ENCODE results near the gene EVC. TPM values are rescaled to one million over a fixed set of nuclear protein-coding genes. Genes with fewer than 3 reads are reported as not detected.

The EVC gene
- polyA plus RNA-seq, 1 donor, result 52.7 TPM

GRCh38 chr4:5730993-5731990 lies 20.3 kb downstream of the EVC start:
- DNase-seq, result no peak

GRCh38 chr4:5732158-5732557 lies 21.2 kb downstream of the EVC start:
- no peak for DNase-seq

GRCh38 chr4:5734853-5735252 lies 23.9 kb downstream of the EVC start:
- no peak for DNase-seq

- no peak for DNase-seq
These were observed 24.5 kb downstream of the EVC start for GRCh38 chr4:5735463-5735862.

GRCh38 chr4:5738061-5738460 lies 27.1 kb downstream of the EVC start:
- DNase-seq, result no peak

- DNase-seq, result no peak
These were observed 31.4 kb downstream of the EVC start for GRCh38 chr4:5742388-5742787.

GRCh38 chr4:5742968-5743367 lies 32.0 kb downstream of the EVC start:
- no peak for DNase-seq

- DNase-seq, result no peak
These were observed 35.2 kb downstream of the EVC start for GRCh38 chr4:5746250-5746649.

- DNase-seq, result no peak
These were observed 36.1 kb downstream of the EVC start for GRCh38 chr4:5746829-5747737.

GRCh38 chr4:5747738-5748375 lies 36.9 kb downstream of the EVC start:
- DNase-seq, result peak; percentile 57

GRCh38 chr4:5749568-5749967 lies 38.6 kb downstream of the EVC start:
- DNase-seq, result no peak

GRCh38 chr4:5750052-5750945 lies 39.3 kb downstream of the EVC start:
- DNase-seq, result no peak

GRCh38 chr4:5750946-5751665 lies 40.1 kb downstream of the EVC start:
- DNase-seq, result no peak

- DNase-seq, result no peak
These were observed 40.8 kb downstream of the EVC start for GRCh38 chr4:5751666-5752375.

- DNase-seq, result no peak
These were observed 41.6 kb downstream of the EVC start for GRCh38 chr4:5752376-5753184.

GRCh38 chr4:5753366-5753765 lies 42.4 kb downstream of the EVC start:
- no peak for DNase-seq

GRCh38 chr4:5753766-5754528 lies 42.9 kb downstream of the EVC start:
- no peak for DNase-seq

GRCh38 chr4:5754529-5754881 lies 43.5 kb downstream of the EVC start:
- no peak for DNase-seq

Data from left kidney (tissue), 2 donors.